Kidney (tissue), 14 donors: ENCODE data around the gene VRK1. TPM values are rescaled to one million over a fixed set of nuclear protein-coding genes. Genes with fewer than 3 reads are reported as not detected.

Experiments used
- DNase-seq, 5 donors: peaks; one replicate each; pipeline ENCODE4 v3.0.0-alpha.2; 2013 to 2020
- FAIRE-seq: peaks from 2 replicates; lab custom pipeline; 2012; peaks lifted over from hg19 to GRCh38; lab: Jason Lieb, UNC
- H3K27ac ChIP-seq, 2 donors: one replicate each; pipeline ENCODE4 v1.7.0; 2013; ENCODE audit warnings: low read depth in 2 of 2, low read length in 2 of 2, inconsistent platforms in 1 of 2
- H3K27me3 ChIP-seq: one replicate; pipeline ENCODE4 v1.7.1; 2013; ENCODE audit warnings: low read length, inconsistent platforms; ENCODE audit not compliant: control insufficient read depth, insufficient read depth
- H3K36me3 ChIP-seq, 3 donors: one replicate each; pipeline versions ENCODE4 v1.7.0 to v1.7.1; 2013; ENCODE audit warnings: low read length in 3 of 3, control low read depth in 1 of 3, inconsistent platforms in 1 of 3; ENCODE audit not compliant: insufficient read depth in 3 of 3, control insufficient read depth in 2 of 3
- H3K4me1 ChIP-seq, 3 donors: one replicate each; pipeline versions ENCODE4 v1.7.0 to v1.7.1; 2013; ENCODE audit warnings: low read length in 3 of 3, inconsistent platforms in 1 of 3, low read depth in 1 of 3; ENCODE audit not compliant: control insufficient read depth in 2 of 3, insufficient read depth in 2 of 3
- H3K4me3 ChIP-seq, 3 donors: one replicate each; pipeline versions ENCODE4 v1.7.0 to v1.8.1; 2013; ENCODE audit warnings: low read length in 3 of 3, control low read depth in 1 of 3, inconsistent platforms in 1 of 3
- H3K9ac ChIP-seq, 3 donors: one replicate each; pipeline versions ENCODE4 v1.7.0 to v1.7.1; 2013; ENCODE audit warnings: low read length in 3 of 3, control low read depth in 1 of 3, inconsistent platforms in 1 of 3
- H3K9me3 ChIP-seq, 3 donors: one replicate each; pipeline versions ENCODE4 v1.7.0 to v1.7.1; 2013; ENCODE audit warnings: low read length in 3 of 3, control low read depth in 1 of 3, inconsistent platforms in 1 of 3; ENCODE audit not compliant: control insufficient read depth in 2 of 3, insufficient read depth in 1 of 3
- intact Hi-C: fragments of 100-400 bp; cut with DNase I; formaldehyde crosslinking; loops from one replicate; pipeline ENCODE4 v1.11.1; 2022
- polyA plus RNA-seq: library from polyadenylated mRNA; stranded (reverse); fragments of 350-450 nt; fragmentation: Illumina TruSeq; extraction: RNeasy Lipid Tissue Mini Kit (QIAGEN cat#74804); gene quantifications from one replicate; pipeline ENCODE4 v1.2.3, GENCODE V29; 2014; ENCODE audit warnings: low read depth, low replicate concordance; ENCODE audit not compliant: insufficient read depth
- total RNA-seq: library from RNA; stranded (reverse); fragmentation: NEBNext Ultra II Directional; extraction: Animal tissue kit (Norgen Biotek cat#: 25700); gene quantifications from one replicate; pipeline ENCODE4 v1.2.1, GENCODE V29; 2021
- TF ChIP-seq, protein P1 (sequence below): IDR thresholded peaks from 3 replicates; pipeline ENCODE4 v1.5.1; 2012; ENCODE audit warnings: mild to moderate bottlenecking, moderate library complexity, borderline replicate concordance; ENCODE audit not compliant: insufficient read depth; ENCODE audit errors: extremely low read depth
- donor health status: control.
- donor health status: control.
- donor health status: control.
- donor health status: control.
- donor health status: control.
- donor health status: DM: yes; HTN: yes; CAD: no.
- donor health status: Normal renal cell carcinoma (clear cell type).

The VRK1 gene
- total and polyA plus RNA-seq, 2 donors from 2014 or later: 6.6 to 15.8 TPM

- intact Hi-C loops: no loop called here
- TF ChIP-seq, protein P1, sequence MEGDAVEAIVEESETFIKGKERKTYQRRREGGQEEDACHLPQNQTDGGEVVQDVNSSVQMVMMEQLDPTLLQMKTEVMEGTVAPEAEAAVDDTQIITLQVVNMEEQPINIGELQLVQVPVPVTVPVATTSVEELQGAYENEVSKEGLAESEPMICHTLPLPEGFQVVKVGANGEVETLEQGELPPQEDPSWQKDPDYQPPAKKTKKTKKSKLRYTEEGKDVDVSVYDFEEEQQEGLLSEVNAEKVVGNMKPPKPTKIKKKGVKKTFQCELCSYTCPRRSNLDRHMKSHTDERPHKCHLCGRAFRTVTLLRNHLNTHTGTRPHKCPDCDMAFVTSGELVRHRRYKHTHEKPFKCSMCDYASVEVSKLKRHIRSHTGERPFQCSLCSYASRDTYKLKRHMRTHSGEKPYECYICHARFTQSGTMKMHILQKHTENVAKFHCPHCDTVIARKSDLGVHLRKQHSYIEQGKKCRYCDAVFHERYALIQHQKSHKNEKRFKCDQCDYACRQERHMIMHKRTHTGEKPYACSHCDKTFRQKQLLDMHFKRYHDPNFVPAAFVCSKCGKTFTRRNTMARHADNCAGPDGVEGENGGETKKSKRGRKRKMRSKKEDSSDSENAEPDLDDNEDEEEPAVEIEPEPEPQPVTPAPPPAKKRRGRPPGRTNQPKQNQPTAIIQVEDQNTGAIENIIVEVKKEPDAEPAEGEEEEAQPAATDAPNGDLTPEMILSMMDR: no peak
- no peaks in the 10 kb centered on the region for H3K27me3 ChIP-seq
- no peak for DNase-seq
- H3K9ac ChIP-seq: no peak overlapping the region
- FAIRE-seq: no peak
- no peaks in the 10 kb centered on the region for H3K36me3 ChIP-seq
- no peak overlapping the region for H3K27ac ChIP-seq
- H3K9me3 ChIP-seq: peaks cover 0 to 4% (median 0%) of the 10 kb centered on the region in 3 donors
- no peak overlapping the region for H3K4me3 ChIP-seq
- H3K4me1 ChIP-seq: no peaks in the 10 kb centered on the region
These were observed 107.0 kb downstream of the VRK1 start for GRCh38 chr14:96904201-96904600.

DNA sequence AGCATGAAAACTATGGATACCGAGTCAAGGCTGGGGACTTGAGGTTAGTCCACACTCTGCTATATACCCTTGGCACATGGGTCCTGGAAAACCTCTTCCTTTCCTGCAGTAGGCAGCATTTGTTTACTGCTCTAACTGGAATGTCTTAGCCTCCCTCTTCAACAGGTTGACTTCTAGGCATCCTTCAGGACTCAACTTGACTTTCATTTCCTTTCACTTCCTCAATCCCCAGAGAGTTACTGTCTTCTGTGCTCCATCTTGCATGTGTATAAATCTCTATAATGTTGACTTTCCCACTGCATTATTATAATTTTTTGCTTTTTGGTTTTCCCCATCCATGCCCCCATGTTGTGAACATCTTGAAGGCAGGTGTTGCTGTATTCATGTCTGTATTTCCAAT is 107.9 kb downstream of the VRK1 start:
- DNase-seq: no peak
- Histone ChIP-seq H3K4me3 (no peak overlapping the region), H3K36me3 (no peaks in the 10 kb centered on the region), H3K9me3 (peaks cover 0 to 13% (median 0%) of the 10 kb centered on the region in 3 donors), H3K4me1 (no peaks in the 10 kb centered on the region), H3K27me3 (no peaks in the 10 kb centered on the region), H3K27ac (no peak overlapping the region), H3K9ac (no peak overlapping the region)
- TF ChIP-seq, protein P1: no peak
- FAIRE-seq: no peak
- intact Hi-C loops: no loop called here

- Histone ChIP-seq H3K9me3 (peaks cover 0 to 15% (median 0%) of the 10 kb centered on the region in 3 donors), H3K4me1 (no peaks in the 10 kb centered on the region), H3K27me3 (no peaks in the 10 kb centered on the region), H3K9ac (no peak overlapping the region), H3K4me3 (no peak overlapping the region), H3K27ac (no peak overlapping the region), H3K36me3 (no peaks in the 10 kb centered on the region)
- FAIRE-seq (no peak), DNase-seq (no peak)
- intact Hi-C loops: no loop called here
- TF ChIP-seq, protein P1: no peak
These were observed 108.6 kb downstream of the VRK1 start for GRCh38 chr14:96905825-96906224.

DNA sequence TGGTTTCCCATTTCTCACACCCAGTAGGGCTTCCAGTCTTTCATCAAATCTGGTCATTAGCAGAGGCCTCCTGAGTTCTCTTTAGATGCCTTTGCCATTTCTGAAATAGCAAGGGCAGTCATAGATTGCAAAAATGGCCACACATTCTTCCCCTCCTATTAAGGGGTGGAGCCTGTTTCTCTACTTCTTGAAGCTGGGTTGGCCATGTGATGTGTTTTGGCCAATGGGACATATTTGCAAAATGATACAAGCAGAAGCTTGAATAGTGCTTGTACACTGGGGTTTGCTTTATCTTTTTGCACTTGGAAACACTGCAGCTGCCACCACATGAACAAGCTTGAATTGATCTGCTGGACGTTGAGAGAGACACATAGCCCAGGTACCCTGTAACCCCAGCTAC is 109.3 kb downstream of the VRK1 start:
- no peaks in the 10 kb centered on the region for H3K27me3 ChIP-seq
- no peaks in the 10 kb centered on the region for H3K4me1 ChIP-seq
- DNase-seq (no peak), FAIRE-seq (no peak)
- peaks cover 0 to 15% (median 0%) of the 10 kb centered on the region in 3 donors for H3K9me3 ChIP-seq
- intact Hi-C loops: no loop called here
- no peaks in the 10 kb centered on the region for H3K36me3 ChIP-seq
- H3K27ac ChIP-seq: no peak overlapping the region
- TF ChIP-seq, protein P1: no peak
- H3K9ac ChIP-seq: no peak overlapping the region
- no peak overlapping the region for H3K4me3 ChIP-seq
